OCI-LY7 (cell line): ENCODE data around the gene NVL. TPM values are rescaled to one million over a fixed set of nuclear protein-coding genes. Genes with fewer than 3 reads are reported as not detected.

Experiments
- BruUV-seq: library from RNA; stranded (reverse); fragments of 400-500 nt; replicated peaks from 2 replicates; lab custom pipeline; 2021; lab: Mats Ljungman, UMichigan
- CTCF ChIA-PET: fragments of 300-600 bp; sonication (Branson Sonifier 250); formaldehyde crosslinking; loops from one replicate; lab custom pipeline; 2022; ENCODE audit warnings: antibody characterized with exemption; ENCODE audit not compliant: unreplicated experiment; lab: Charles Lee
- POLR2A ChIA-PET: fragments of 300-600 bp; sonication (Branson Sonifier 250); formaldehyde crosslinking; loops from one replicate; lab custom pipeline; 2022; ENCODE audit warnings: antibody characterized with exemption; lab: Charles Lee
- DNase-seq: peaks from one replicate; pipeline ENCODE4 v3.0.0-alpha.2; 2015; ENCODE audit warnings: low spot score
- H2AFZ ChIP-seq: fragments of 200-600 bp; sonication (generic), shearing (Covaris generic); 2 replicates; pipeline ENCODE4 v1.6.1; 2014; ENCODE audit warnings: mild to moderate bottlenecking, antibody characterized with exemption, low read length, moderate library complexity
- H3K27ac ChIP-seq: fragments of 200-600 bp; sonication (generic); 2 replicates; pipeline ENCODE4 v1.5.1; 2014; ENCODE audit warnings: mixed run types, low read depth, mild to moderate bottlenecking, moderate library complexity, low read length, inconsistent platforms; ENCODE audit not compliant: poor library complexity, severe bottlenecking
- H3K36me3 ChIP-seq: fragments of 200-600 bp; sonication (generic); 2 replicates; pipeline ENCODE4 v1.6.1; 2014; ENCODE audit warnings: mild to moderate bottlenecking, antibody characterized with exemption, low read length, moderate library complexity, mixed read lengths; ENCODE audit not compliant: insufficient read depth
- H3K4me1 ChIP-seq: fragments of 200-600 bp; sonication (generic); 2 replicates; pipeline ENCODE4 v1.5.1; 2014; ENCODE audit warnings: mild to moderate bottlenecking, low read length; ENCODE audit not compliant: insufficient read depth, poor library complexity, severe bottlenecking
- H3K4me2 ChIP-seq: fragments of 200-600 bp; sonication (generic); 2 replicates; pipeline ENCODE4 v1.6.1; 2014; ENCODE audit warnings: mild to moderate bottlenecking, low read length
- H3K4me3 ChIP-seq: fragments of 200-600 bp; sonication (generic); 2 replicates; pipeline ENCODE4 v1.5.1; 2014; ENCODE audit warnings: mild to moderate bottlenecking, low read depth, low read length; ENCODE audit not compliant: poor library complexity, severe bottlenecking
- H3K79me2 ChIP-seq: fragments of 200-600 bp; sonication (generic); 2 replicates; pipeline ENCODE4 v1.6.1; 2016; ENCODE audit warnings: low read depth, mild to moderate bottlenecking, low read length, moderate library complexity, mixed read lengths; ENCODE audit not compliant: insufficient read depth
- H3K9me2 ChIP-seq: fragments of 200-600 bp; sonication (generic); 2 replicates; pipeline ENCODE4 v1.6.1; 2016; ENCODE audit warnings: mild to moderate bottlenecking, low read length, mixed read lengths; ENCODE audit not compliant: insufficient read depth
- H3K9me3 ChIP-seq: fragments of 200-600 bp; sonication (generic); 2 replicates; pipeline ENCODE4 v1.6.1; 2014; ENCODE audit warnings: mild to moderate bottlenecking, mixed run types, low read length, mixed read lengths
- H4K20me1 ChIP-seq: fragments of 200-600 bp; sonication (generic); 2 replicates; pipeline ENCODE4 v1.6.1; 2014; ENCODE audit warnings: mild to moderate bottlenecking, antibody characterized with exemption, low read length, moderate library complexity, mixed read lengths; ENCODE audit not compliant: insufficient read depth
- EZH2phosphoT487 ChIP-seq: fragments of 200-600 bp; sonication (generic); IDR thresholded peaks from 2 replicates; pipeline ENCODE4 v1.6.1; 2018; ENCODE audit warnings: low read depth, borderline replicate concordance, mild to moderate bottlenecking, mixed run types, antibody characterized with exemption, low read length, moderate library complexity, mixed read lengths
- intact Hi-C: fragments of 100-400 bp; cut with micrococcal nuclease; formaldehyde crosslinking; loops from one replicate; pipeline ENCODE4 v1.10.0; 2022; ENCODE audit not compliant: unreplicated experiment
- total RNA-seq, 2 experiments: library from RNA; depleted of rRNA in 1 of 2; stranded (reverse); fragments of >200 nt in 1 of 2; shearing (Covaris generic) in 1 of 2; gene quantifications; 2 replicates each; pipeline ENCODE4 v1.2.3, GENCODE V29; 2014 to 2022
- TF ChIP-seq, protein P1 (sequence below): fragments of 200-600 bp; sonication (generic); conservative IDR thresholded peaks from 2 replicates; pipeline ENCODE4 v1.5.1; 2014; ENCODE audit warnings: mild to moderate bottlenecking, antibody characterized with exemption, low read length, moderate library complexity, mixed read lengths

The NVL gene
- total RNA-seq, 2 experiments from 2014 or later = 31.6 to 43.0 TPM

DNA sequence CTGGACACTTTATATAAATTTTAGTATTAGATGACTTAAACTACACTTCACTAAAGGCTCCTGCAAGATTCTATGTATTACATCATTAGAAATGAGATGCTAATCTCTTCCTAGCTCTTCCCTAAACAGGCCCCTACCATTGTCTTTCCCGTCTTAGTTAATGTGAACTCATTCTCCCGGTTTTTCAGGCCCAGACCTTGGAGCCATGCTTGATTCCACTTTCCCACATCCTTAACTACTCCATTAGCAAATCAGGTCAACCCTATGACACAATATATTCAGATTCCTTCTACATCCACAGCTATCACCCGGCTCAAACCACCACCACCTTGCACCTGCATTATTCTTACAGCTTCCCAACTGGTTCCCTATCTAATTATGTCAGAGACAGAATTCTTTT, 73.3 kb downstream of the NVL start:
- Histone ChIP-seq H4K20me1 (no peaks in the 10 kb centered on the region), H3K4me3 (no peak overlapping the region), H3K9me3 (no peaks in the 10 kb centered on the region), H3K4me2 (no peak overlapping the region), H3K4me1 (no peaks in the 10 kb centered on the region), H3K79me2 (no peaks in the 10 kb centered on the region), H3K27ac (no peak overlapping the region), H3K36me3 (peaks cover 4% of the 10 kb centered on the region), H2AFZ (no peak overlapping the region), H3K9me2 (no peaks in the 10 kb centered on the region)
- ChIA-PET CTCF (no interaction called here), POLR2A (interaction anchor here (1.0 kb wide), 1 partner anchor 12 kb away, joined by 4 read pairs; no protein-coding TSS in a partner anchor)
- no peak for DNase-seq
- no TSS peak for BruUV-seq
- TF ChIP-seq, protein P1, sequence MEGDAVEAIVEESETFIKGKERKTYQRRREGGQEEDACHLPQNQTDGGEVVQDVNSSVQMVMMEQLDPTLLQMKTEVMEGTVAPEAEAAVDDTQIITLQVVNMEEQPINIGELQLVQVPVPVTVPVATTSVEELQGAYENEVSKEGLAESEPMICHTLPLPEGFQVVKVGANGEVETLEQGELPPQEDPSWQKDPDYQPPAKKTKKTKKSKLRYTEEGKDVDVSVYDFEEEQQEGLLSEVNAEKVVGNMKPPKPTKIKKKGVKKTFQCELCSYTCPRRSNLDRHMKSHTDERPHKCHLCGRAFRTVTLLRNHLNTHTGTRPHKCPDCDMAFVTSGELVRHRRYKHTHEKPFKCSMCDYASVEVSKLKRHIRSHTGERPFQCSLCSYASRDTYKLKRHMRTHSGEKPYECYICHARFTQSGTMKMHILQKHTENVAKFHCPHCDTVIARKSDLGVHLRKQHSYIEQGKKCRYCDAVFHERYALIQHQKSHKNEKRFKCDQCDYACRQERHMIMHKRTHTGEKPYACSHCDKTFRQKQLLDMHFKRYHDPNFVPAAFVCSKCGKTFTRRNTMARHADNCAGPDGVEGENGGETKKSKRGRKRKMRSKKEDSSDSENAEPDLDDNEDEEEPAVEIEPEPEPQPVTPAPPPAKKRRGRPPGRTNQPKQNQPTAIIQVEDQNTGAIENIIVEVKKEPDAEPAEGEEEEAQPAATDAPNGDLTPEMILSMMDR = no peak
- no peak for TF ChIP-seq EZH2phosphoT487
- intact Hi-C loops = no loop called here

DNA sequence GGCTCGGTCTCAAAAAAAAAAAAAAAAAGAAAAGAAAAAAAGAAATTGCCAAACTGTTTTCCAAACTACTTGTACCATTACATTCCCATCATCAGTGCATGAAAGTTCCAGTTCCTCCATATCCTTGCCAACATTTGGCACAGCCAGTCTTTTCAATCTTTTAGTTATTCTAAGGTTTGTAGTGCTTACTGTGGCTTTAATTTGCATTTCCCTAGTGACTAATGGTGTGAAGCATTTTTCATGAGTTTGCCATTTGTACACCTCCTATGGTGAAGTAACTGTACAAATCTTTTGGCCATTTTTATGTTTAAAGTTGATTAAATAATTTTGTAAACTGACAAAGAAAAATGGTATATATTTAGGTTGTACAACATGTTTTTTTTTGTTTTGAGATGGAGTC, 76.3 kb downstream of the NVL start:
- H3K79me2 ChIP-seq = no peaks in the 10 kb centered on the region
- H3K9me2 ChIP-seq = no peaks in the 10 kb centered on the region
- TF ChIP-seq EZH2phosphoT487 = no peak
- TF ChIP-seq, protein P1 = no peak
- POLR2A ChIA-PET = interaction anchor here (0.7 kb wide), 1 partner anchor 137 kb away, joined by 5 read pairs; no protein-coding TSS in a partner anchor
- no peaks in the 10 kb centered on the region for H3K4me1 ChIP-seq
- H3K4me3 ChIP-seq = no peak overlapping the region
- DNase-seq = no peak
- CTCF ChIA-PET = no interaction called here
- no peak overlapping the region for H3K27ac ChIP-seq
- no TSS peak for BruUV-seq
- H3K4me2 ChIP-seq = no peak overlapping the region
- no peaks in the 10 kb centered on the region for H4K20me1 ChIP-seq
- peaks cover 15% of the 10 kb centered on the region for H3K36me3 ChIP-seq
- H3K9me3 ChIP-seq = no peaks in the 10 kb centered on the region
- intact Hi-C loops = no loop called here
- no peak overlapping the region for H2AFZ ChIP-seq

DNA sequence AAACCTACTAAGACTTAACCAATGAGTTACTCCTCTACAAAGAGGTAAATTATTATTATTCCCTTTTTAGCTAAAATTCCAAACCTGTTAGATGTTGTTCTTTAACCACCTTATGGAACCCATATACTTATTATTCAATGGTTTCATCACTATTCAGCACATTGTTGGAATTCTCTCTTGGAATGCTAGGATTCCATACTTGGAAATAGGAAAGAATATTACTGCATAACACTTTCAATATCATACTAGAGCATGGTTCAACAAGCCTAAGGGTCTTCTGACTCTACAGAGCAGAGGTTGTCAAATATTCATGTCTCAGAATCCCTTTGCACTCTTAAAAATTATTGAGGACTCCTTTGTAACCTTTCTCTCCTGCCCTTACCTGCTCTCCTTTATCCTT, 77.5 kb downstream of the NVL start:
- no peak for DNase-seq
- Histone ChIP-seq H3K9me3 (no peaks in the 10 kb centered on the region), H3K4me3 (no peak overlapping the region), H3K4me1 (no peaks in the 10 kb centered on the region), H3K4me2 (no peak overlapping the region), H2AFZ (no peak overlapping the region), H3K9me2 (no peaks in the 10 kb centered on the region), H3K27ac (no peak overlapping the region), H3K36me3 (peaks cover 27% of the 10 kb centered on the region), H3K79me2 (no peaks in the 10 kb centered on the region), H4K20me1 (no peaks in the 10 kb centered on the region)
- intact Hi-C loops = no loop called here
- no peak for TF ChIP-seq EZH2phosphoT487
- TF ChIP-seq, protein P1 = no peak
- BruUV-seq = no TSS peak
- POLR2A ChIA-PET = interaction anchor here (1.0 kb wide), 1 partner anchor 14 kb away, joined by 6 read pairs; no protein-coding TSS in a partner anchor
- CTCF ChIA-PET = no interaction called here
